GM23338 (cell line): ENCODE measurements around the gene ZNF318. TPM values are rescaled to one million over a fixed set of nuclear protein-coding genes. Genes with fewer than 3 reads are reported as not detected.

Source experiments
- ATAC-seq: fragments of 200-7000 bp; cut with Tn5 transposase; 3 replicates; pipeline ENCODE4 v1.9.1; 2020
- DNase-seq: peaks from one replicate; pipeline ENCODE4 v3.0.0-alpha.2; 2015; ENCODE audit warnings: low spot score
- H2AFZ ChIP-seq: fragments of 200-600 bp; sonication (generic); 2 replicates; pipeline ENCODE4 v1.8.0; 2016; ENCODE audit warnings: antibody characterized with exemption, mild to moderate bottlenecking, moderate library complexity
- H3F3A ChIP-seq: fragments of 200-600 bp; sonication (generic); replicated peaks from 2 replicates; pipeline ENCODE4 v1.8.0; 2017; ENCODE audit warnings: antibody characterized with exemption, mixed run types, low read depth
- H3K27ac ChIP-seq: fragments of 200-600 bp; sonication (generic); 2 replicates; pipeline ENCODE4 v1.6.1; 2016; ENCODE audit warnings: low read depth
- H3K27me3 ChIP-seq: fragments of 200-600 bp; sonication (generic); 2 replicates; pipeline ENCODE4 v1.8.0; 2016; ENCODE audit warnings: mild to moderate bottlenecking, mixed run types, moderate library complexity; ENCODE audit not compliant: insufficient read depth
- H3K36me3 ChIP-seq: fragments of 200-600 bp; sonication (generic); 2 replicates; pipeline ENCODE4 v1.8.0; 2016; ENCODE audit warnings: mild to moderate bottlenecking; ENCODE audit not compliant: insufficient read depth
- H3K4me1 ChIP-seq: fragments of 200-600 bp; sonication (generic); 2 replicates; pipeline ENCODE4 v1.8.0; 2016; ENCODE audit warnings: mild to moderate bottlenecking, moderate library complexity; ENCODE audit not compliant: insufficient read depth
- H3K4me2 ChIP-seq: fragments of 200-600 bp; sonication (generic); 2 replicates; pipeline ENCODE4 v1.7.1; 2017; ENCODE audit warnings: mixed run types
- H3K4me3 ChIP-seq: fragments of 200-600 bp; sonication (generic); 2 replicates; pipeline ENCODE4 v1.6.1; 2016; ENCODE audit warnings: mixed run types
- H3K79me2 ChIP-seq: fragments of 200-600 bp; sonication (generic); replicated peaks from 2 replicates; pipeline ENCODE4 v1.8.0; 2017; ENCODE audit warnings: mild to moderate bottlenecking; ENCODE audit not compliant: insufficient read depth
- H3K9me2 ChIP-seq: fragments of 200-600 bp; sonication (generic); 2 replicates; pipeline ENCODE4 v1.8.0; 2017; ENCODE audit not compliant: insufficient read depth
- H4K20me1 ChIP-seq: fragments of 200-600 bp; sonication (generic); replicated peaks from 2 replicates; pipeline ENCODE4 v1.8.0; 2017; ENCODE audit warnings: mild to moderate bottlenecking; ENCODE audit not compliant: insufficient read depth
- H3K27ac Mint-ChIP-seq: 2 replicates; pipeline ENCODE4 v1.8.0; 2020; ENCODE audit warnings: inconsistent platforms, mild to moderate bottlenecking, moderate library complexity, mixed read lengths
- H3K27me3 Mint-ChIP-seq: 3 replicates; pipeline ENCODE4 v1.8.0; 2022; ENCODE audit warnings: low read depth, mild to moderate bottlenecking, moderate library complexity, mixed read lengths, inconsistent platforms; ENCODE audit not compliant: insufficient read depth, poor library complexity
- H3K36me3 Mint-ChIP-seq: 3 replicates; pipeline ENCODE4 v1.8.0; 2021; ENCODE audit warnings: low read depth, mild to moderate bottlenecking, inconsistent platforms, moderate library complexity, mixed read lengths
- H3K4me1 Mint-ChIP-seq: 3 replicates; pipeline ENCODE4 v1.8.0; 2020; ENCODE audit warnings: mild to moderate bottlenecking, inconsistent platforms, mixed read lengths
- H3K4me3 Mint-ChIP-seq: 3 replicates; pipeline ENCODE4 v1.8.0; 2021; ENCODE audit warnings: moderate library complexity, mild to moderate bottlenecking, inconsistent platforms, mixed read lengths
- H3K9me3 Mint-ChIP-seq: 3 replicates; pipeline ENCODE4 v1.8.0; 2020; ENCODE audit warnings: moderate library complexity, mild to moderate bottlenecking, inconsistent platforms, mixed read lengths
- CREB1 ChIP-seq: fragments of 250-450 bp; sonication (Bioruptor Pico); IDR thresholded peaks from 2 replicates; pipeline ENCODE4 v1.5.0; 2020; ENCODE audit warnings: low read depth, mild to moderate bottlenecking, moderate library complexity
- CTCF ChIP-seq, 2 experiments: fragments of 200-600 bp in 1 of 2; sonication (generic) in 1 of 2; conservative IDR thresholded peaks; 2 replicates each; pipeline versions ENCODE4 v1.5.1 to v1.6.1; 2016 to 2017; ENCODE audit warnings: antibody characterized with exemption in 2 of 2, low read depth in 2 of 2, mild to moderate bottlenecking in 2 of 2, moderate library complexity in 1 of 2
- ETS1 ChIP-seq: IDR thresholded peaks from 2 replicates; pipeline ENCODE4 v1.6.1; 2016; ENCODE audit warnings: antibody characterized with exemption
- JUNB ChIP-seq: IDR thresholded peaks from one replicate; pipeline ENCODE4 v1.6.1; 2016; ENCODE audit warnings: antibody characterized with exemption; ENCODE audit not compliant: unreplicated experiment
- NANOG ChIP-seq: IDR thresholded peaks from 2 replicates; pipeline ENCODE4 v1.6.1; 2016; ENCODE audit warnings: antibody characterized with exemption, borderline replicate concordance
- POLR2AphosphoS5 ChIP-seq: IDR thresholded peaks from 2 replicates; pipeline ENCODE4 v1.6.1; 2016; ENCODE audit warnings: antibody characterized with exemption, low read depth
- REST ChIP-seq: IDR thresholded peaks from one replicate; pipeline ENCODE4 v1.6.1; 2018; ENCODE audit warnings: antibody characterized with exemption; ENCODE audit not compliant: unreplicated experiment
- ZNF462 ChIP-seq: fragments of 250-450 bp; sonication (Bioruptor Pico); IDR thresholded peaks from 2 replicates; pipeline ENCODE4 v1.5.0; 2020; ENCODE audit warnings: mild to moderate bottlenecking, moderate library complexity
- polyA plus RNA-seq: library from polyadenylated mRNA; unstranded; fragments of >200 nt; fragmentation: Nextera tagmentation; extraction: Ambion mirVana; gene quantifications from 2 replicates; pipeline ENCODE4 v1.2.1, GENCODE V29; 2016
- total RNA-seq: library from RNA; depleted of rRNA; stranded (reverse); fragments of >200 nt; shearing (Covaris generic); gene quantifications from 2 replicates; pipeline ENCODE4 v1.2.3, GENCODE V29; 2014

ZNF318 gene
- total and polyA plus RNA-seq, 2 experiments from 2014 or later, result 8.7 to 19.5 TPM

- Histone ChIP-seq H3K4me2 (no peak overlapping the region), H3K27ac (no peak overlapping the region), H4K20me1 (no peaks in the 10 kb centered on the region), H2AFZ (no peak overlapping the region), H3K36me3 (no peaks in the 10 kb centered on the region), H3K79me2 (no peaks in the 10 kb centered on the region), H3K4me1 (no peaks in the 10 kb centered on the region), H3K4me3 (no peak overlapping the region), H3K27me3 (no peaks in the 10 kb centered on the region), H3F3A (no peaks in the 10 kb centered on the region), H3K9me2 (0 out of 2 replicates have a peak, but pooled peaks cover 3% of the 10 kb centered on the region)
- DNase-seq (no peak), ATAC-seq (no peak)
- TF ChIP-seq REST (no peak), CTCF (conservative IDR thresholded peaks at IDR 0.05; ENCODE audit: low read depth in 2 of 2) (peak in 1 of 2 experiments; percentile 8; a peak in 1 of 4 replicates)
- Mint-ChIP-seq H3K27ac (no peak overlapping the region), H3K36me3 (no peaks in the 10 kb centered on the region; the same call in 2 of the 3 replicates), H3K4me1 (no peaks in the 10 kb centered on the region), H3K4me3 (no peak overlapping the region), H3K27me3 (peaks cover 4% of the 10 kb centered on the region), H3K9me3 (no peaks in the 10 kb centered on the region)
Observed at GRCh38 chr6:43402820-43403219, 33.4 kb upstream of the ZNF318 start.

- no peak overlapping the region for H3K4me2 ChIP-seq
- no peak overlapping the region for H2AFZ ChIP-seq
- H3K4me3 ChIP-seq, result no peak overlapping the region
- H3K79me2 ChIP-seq, result no peaks in the 10 kb centered on the region
- H3K9me3 Mint-ChIP-seq, result no peaks in the 10 kb centered on the region
- no peak overlapping the region for H3K27ac Mint-ChIP-seq
- peaks cover 5% of the 10 kb centered on the region for H3K27me3 Mint-ChIP-seq
- no peak for DNase-seq
- H3K4me1 Mint-ChIP-seq, result peaks cover 5% of the 10 kb centered on the region; the same call in 2 of the 3 replicates
- H3K4me1 ChIP-seq, result no peaks in the 10 kb centered on the region
- H4K20me1 ChIP-seq, result no peaks in the 10 kb centered on the region
- H3K27me3 ChIP-seq, result no peaks in the 10 kb centered on the region
- H3K36me3 Mint-ChIP-seq, result no peaks in the 10 kb centered on the region; the same call in 2 of the 3 replicates
- ATAC-seq, result no peak
- H3K27ac ChIP-seq, result no peak overlapping the region
- no peaks in the 10 kb centered on the region for H3F3A ChIP-seq
- H3K36me3 ChIP-seq, result no peaks in the 10 kb centered on the region
- H3K9me2 ChIP-seq, result no peaks in the 10 kb centered on the region
- no peak overlapping the region for H3K4me3 Mint-ChIP-seq
- no peak for TF ChIP-seq POLR2AphosphoS5
- no peak for TF ChIP-seq JUNB
- TF ChIP-seq ZNF462 (CRISPR knock-in tag), result no peak
- no peak for TF ChIP-seq ETS1
- no peak for TF ChIP-seq NANOG
- no peak for TF ChIP-seq CREB1
Observed at GRCh38 chr6:43401730-43402129, 32.3 kb upstream of the ZNF318 start.
